KMS-11 (cell line): ENCODE data around the gene GPLD1.

ENCODE experiments used
- H2AFZ ChIP-seq: fragments of 200-600 bp; sonication (generic); 2 replicates; pipeline ENCODE4 v1.6.1; 2016; ENCODE audit warnings: antibody characterized with exemption, mixed run types, low read depth
- H3K27ac ChIP-seq: fragments of 200-600 bp; sonication (generic); 2 replicates; pipeline ENCODE4 v1.6.1; 2016; ENCODE audit warnings: mild to moderate bottlenecking, mixed run types
- H3K27me3 ChIP-seq: fragments of 200-600 bp; sonication (generic); 2 replicates; pipeline ENCODE4 v1.6.1; 2017; ENCODE audit warnings: mild to moderate bottlenecking, low read depth, mixed run types, moderate library complexity; ENCODE audit not compliant: insufficient read depth
- H3K36me3 ChIP-seq: fragments of 200-600 bp; sonication (generic); 2 replicates; pipeline ENCODE4 v1.6.1; 2017; ENCODE audit warnings: mild to moderate bottlenecking, mixed run types; ENCODE audit not compliant: insufficient read depth
- H3K4me1 ChIP-seq: fragments of 200-600 bp; sonication (generic); 2 replicates; pipeline ENCODE4 v1.6.1; 2016; ENCODE audit warnings: mild to moderate bottlenecking, low read depth, mixed run types; ENCODE audit not compliant: poor library complexity, severe bottlenecking
- H3K4me2 ChIP-seq: fragments of 200-600 bp; sonication (generic); 2 replicates; pipeline ENCODE4 v1.7.0; 2016; ENCODE audit warnings: mild to moderate bottlenecking, mixed run types
- H3K4me3 ChIP-seq: fragments of 200-600 bp; sonication (generic); IDR thresholded peaks from 2 replicates; pipeline ENCODE4 v1.6.1; 2017; ENCODE audit warnings: low read depth, low read length, mixed read lengths; ENCODE audit not compliant: insufficient read depth
- H3K79me2 ChIP-seq: fragments of 200-600 bp; sonication (generic); 2 replicates; pipeline ENCODE4 v1.6.1; 2016; ENCODE audit warnings: low read depth, mixed run types; ENCODE audit not compliant: insufficient read depth
- H3K9ac ChIP-seq: fragments of 200-600 bp; sonication (generic); 2 replicates; pipeline ENCODE4 v1.6.1; 2016; ENCODE audit warnings: mild to moderate bottlenecking, mixed run types
- H4K20me1 ChIP-seq: fragments of 200-600 bp; sonication (generic); 2 replicates; pipeline ENCODE4 v1.6.1; 2016; ENCODE audit warnings: mild to moderate bottlenecking, mixed run types; ENCODE audit not compliant: insufficient read depth
- CTCF ChIP-seq: fragments of 200-600 bp; sonication (generic); conservative IDR thresholded peaks from 2 replicates; pipeline ENCODE4 v1.6.1; 2017; ENCODE audit warnings: low read depth, mild to moderate bottlenecking, antibody characterized with exemption, low read length, moderate library complexity, mixed read lengths

GPLD1 gene, protein sequence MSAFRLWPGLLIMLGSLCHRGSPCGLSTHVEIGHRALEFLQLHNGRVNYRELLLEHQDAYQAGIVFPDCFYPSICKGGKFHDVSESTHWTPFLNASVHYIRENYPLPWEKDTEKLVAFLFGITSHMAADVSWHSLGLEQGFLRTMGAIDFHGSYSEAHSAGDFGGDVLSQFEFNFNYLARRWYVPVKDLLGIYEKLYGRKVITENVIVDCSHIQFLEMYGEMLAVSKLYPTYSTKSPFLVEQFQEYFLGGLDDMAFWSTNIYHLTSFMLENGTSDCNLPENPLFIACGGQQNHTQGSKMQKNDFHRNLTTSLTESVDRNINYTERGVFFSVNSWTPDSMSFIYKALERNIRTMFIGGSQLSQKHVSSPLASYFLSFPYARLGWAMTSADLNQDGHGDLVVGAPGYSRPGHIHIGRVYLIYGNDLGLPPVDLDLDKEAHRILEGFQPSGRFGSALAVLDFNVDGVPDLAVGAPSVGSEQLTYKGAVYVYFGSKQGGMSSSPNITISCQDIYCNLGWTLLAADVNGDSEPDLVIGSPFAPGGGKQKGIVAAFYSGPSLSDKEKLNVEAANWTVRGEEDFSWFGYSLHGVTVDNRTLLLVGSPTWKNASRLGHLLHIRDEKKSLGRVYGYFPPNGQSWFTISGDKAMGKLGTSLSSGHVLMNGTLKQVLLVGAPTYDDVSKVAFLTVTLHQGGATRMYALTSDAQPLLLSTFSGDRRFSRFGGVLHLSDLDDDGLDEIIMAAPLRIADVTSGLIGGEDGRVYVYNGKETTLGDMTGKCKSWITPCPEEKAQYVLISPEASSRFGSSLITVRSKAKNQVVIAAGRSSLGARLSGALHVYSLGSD

GRCh38 chr6:24489470-24489869, at the start of gene GPLD1:
Gene GPLD1, minus strand, starts transcription at chr6:24489578. Its CDS starts 67 bp downstream, at chr6:24489511.
- Histone ChIP-seq H3K9ac (no peak within 1 kb of the TSS), H3K4me3 (no peak within 1 kb of the TSS), H3K36me3 (no peaks in the 10 kb centered on the region), H4K20me1 (no peaks in the 10 kb centered on the region), H2AFZ (no peak within 1 kb of the TSS), H3K4me1 (peaks cover 22% of the 10 kb centered on the region), H3K27me3 (no peaks in the 10 kb centered on the region), H3K79me2 (no peaks in the 10 kb centered on the region), H3K4me2 (no peak within 1 kb of the TSS), H3K27ac (no peak within 1 kb of the TSS)
- no peak for TF ChIP-seq CTCF

- no peaks in the 10 kb centered on the region for H3K36me3 ChIP-seq
- TF ChIP-seq CTCF: no peak
These were observed 48.5 kb upstream of the GPLD1 start for GRCh38 chr6:24537771-24538385.

DNA sequence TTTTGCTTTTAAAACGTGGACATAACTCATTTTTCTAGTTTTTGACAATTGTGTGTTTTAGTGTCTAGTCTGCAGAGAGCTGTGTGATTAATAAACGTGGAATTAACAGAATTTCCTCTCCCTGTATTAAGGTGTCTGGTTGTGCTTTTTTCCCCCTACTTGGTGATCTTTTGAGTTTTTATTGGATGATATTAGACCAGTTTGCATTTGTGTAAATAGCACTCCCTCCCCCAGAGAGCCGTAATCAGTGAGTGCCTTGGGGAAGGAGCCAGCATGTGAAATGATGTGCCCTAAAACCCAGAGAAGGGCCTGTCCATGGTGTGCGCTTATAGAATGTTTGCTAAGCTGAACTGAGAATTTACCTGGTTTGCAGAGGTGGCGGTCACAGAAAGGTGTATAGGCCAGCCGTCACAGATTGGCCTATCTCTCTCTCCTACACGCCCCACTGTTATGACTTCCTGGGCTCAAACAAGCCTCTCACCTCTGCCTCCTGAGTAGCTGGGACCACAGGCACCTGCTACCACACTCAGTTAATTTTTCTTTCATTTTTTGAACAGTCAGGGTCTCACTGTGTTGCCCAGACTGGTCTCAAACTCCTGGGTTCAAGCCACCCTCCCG, 47.8 kb upstream of the GPLD1 start:
- Histone ChIP-seq H3K4me3 (no peak overlapping the region), H3K4me1 (no peaks in the 10 kb centered on the region), H3K79me2 (no peaks in the 10 kb centered on the region), H3K27ac (no peak overlapping the region), H3K36me3 (no peaks in the 10 kb centered on the region), H2AFZ (no peak overlapping the region), H3K27me3 (no peaks in the 10 kb centered on the region), H3K4me2 (no peak overlapping the region), H3K9ac (no peak overlapping the region), H4K20me1 (no peaks in the 10 kb centered on the region)
- no peak for TF ChIP-seq CTCF

More at GRCh38 chr6:24537771-24538385, 48.5 kb upstream of the GPLD1 start:
- Histone ChIP-seq H3K27me3 (no peaks in the 10 kb centered on the region), H3K4me1 (no peaks in the 10 kb centered on the region), H3K4me2 (no peak overlapping the region), H3K9ac (no peak overlapping the region), H3K4me3 (no peak overlapping the region), H4K20me1 (no peaks in the 10 kb centered on the region), H3K79me2 (no peaks in the 10 kb centered on the region), H2AFZ (no peak overlapping the region), H3K27ac (no peak overlapping the region)

DNA sequence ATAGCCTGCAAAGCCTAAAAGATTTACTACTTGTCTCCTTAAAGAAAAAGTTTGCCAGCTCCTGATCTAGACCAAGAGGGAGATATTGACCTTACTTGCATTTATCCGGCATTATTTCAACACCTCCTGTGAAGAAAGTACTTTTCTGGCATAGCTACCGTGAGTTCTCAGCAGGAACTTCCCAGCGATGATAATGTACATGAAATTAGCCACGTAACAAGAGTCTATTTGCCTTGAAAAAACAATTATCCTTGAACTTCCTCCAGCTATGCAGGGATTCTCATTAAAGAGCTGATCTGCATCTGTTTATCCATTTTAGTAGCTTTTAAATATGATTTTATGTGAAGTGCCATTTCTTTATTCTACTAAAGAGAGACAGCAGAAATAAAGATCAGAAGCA, 47.1 kb upstream of the GPLD1 start:
- TF ChIP-seq CTCF: no peak
- Histone ChIP-seq H3K27me3 (no peaks in the 10 kb centered on the region), H3K4me3 (no peak overlapping the region), H3K27ac (no peak overlapping the region), H2AFZ (no peak overlapping the region), H4K20me1 (no peaks in the 10 kb centered on the region), H3K79me2 (no peaks in the 10 kb centered on the region), H3K36me3 (no peaks in the 10 kb centered on the region), H3K4me2 (no peak overlapping the region), H3K4me1 (no peaks in the 10 kb centered on the region), H3K9ac (no peak overlapping the region)
